ENCODE results near the gene FOSL1.

Gene FOSL1

GRCh38 chr11:65842144-65842543 is 58.0 kb downstream of the FOSL1 start:
- no peak overlapping the region for H2AFZ ChIP-seq (ENCODE audit: low read depth, low read length, severe bottlenecking)

More at GRCh38 chr11:65842144-65842543, 58.0 kb downstream of the FOSL1 start:
- peaks cover 7% of the 10 kb centered on the region; the same call in 1 of the 2 replicates for H3F3A ChIP-seq (ENCODE audit: insufficient read depth)
- no peaks in the 10 kb centered on the region for H3K9me3 ChIP-seq (ENCODE audit: insufficient read depth, low read length)
- no peak overlapping the region for H3K4me3 ChIP-seq (ENCODE audit: insufficient read depth, low read length, poor library complexity, severe bottlenecking)
- TF ChIP-seq CTCF (IDR thresholded peaks at IDR 0.05; ENCODE audit: insufficient read depth, low read length, poor library complexity, severe bottlenecking), result no peak
- no peak for TF ChIP-seq EZH2phosphoT487 (conservative IDR thresholded peaks at IDR 0.05; ENCODE audit: low read length)
- no peaks in the 10 kb centered on the region for H3K36me3 ChIP-seq (ENCODE audit: low read length)
- H4K20me1 ChIP-seq (ENCODE audit: low read depth, low read length), result no peaks in the 10 kb centered on the region
- H3K9ac ChIP-seq (ENCODE audit: low read length), result no peak overlapping the region
- no peaks in the 10 kb centered on the region for H3K79me2 ChIP-seq (ENCODE audit: insufficient read depth, low read length)
- no peaks in the 10 kb centered on the region for H3K9me2 ChIP-seq (replicated peaks; ENCODE audit: insufficient read depth, low read length)
- no peak overlapping the region for H3K27ac ChIP-seq (ENCODE audit: low read depth, low read length)
- H3K27me3 ChIP-seq (ENCODE audit: low read length), result no peaks in the 10 kb centered on the region
- no peak overlapping the region for H3K4me2 ChIP-seq (ENCODE audit: low read depth, low read length, poor library complexity, severe bottlenecking)
